H9 (cell line): ENCODE measurements around the gene FRMD4B. TPM values are rescaled to one million over a fixed set of nuclear protein-coding genes. Genes with fewer than 3 reads are reported as not detected.

Source experiments
- DNase-seq: peaks from one replicate; pipeline ENCODE4 v3.0.0-alpha.2; 2017
- H2AFZ ChIP-seq: one replicate; pipeline ENCODE4 v1.6.1; 2013; ENCODE audit warnings: mild to moderate bottlenecking, low read length, control low read depth, moderate library complexity
- H2AK5ac ChIP-seq: 2 replicates; pipeline ENCODE4 v1.6.1; 2013; ENCODE audit warnings: low read length, control low read depth, mixed read lengths; ENCODE audit not compliant: insufficient read length
- H2BK120ac ChIP-seq: one replicate; pipeline ENCODE4 v1.6.1; 2013; ENCODE audit warnings: low read depth, mild to moderate bottlenecking, low read length, control low read depth, inconsistent platforms; ENCODE audit not compliant: poor library complexity, severe bottlenecking
- H2BK12ac ChIP-seq: 2 replicates; pipeline ENCODE4 v1.6.1; 2013; ENCODE audit warnings: low read length, control low read depth, mixed read lengths, low read depth; ENCODE audit not compliant: insufficient read length
- H2BK15ac ChIP-seq: 2 replicates; pipeline ENCODE4 v1.6.1; 2013; ENCODE audit warnings: low read depth, low read length, control low read depth
- H2BK20ac ChIP-seq: one replicate; pipeline ENCODE4 v1.6.1; 2013; ENCODE audit warnings: low read depth, mild to moderate bottlenecking, low read length, control low read depth, inconsistent platforms; ENCODE audit not compliant: poor library complexity, severe bottlenecking
- H2BK5ac ChIP-seq: 2 replicates; pipeline ENCODE4 v1.6.1; 2013; ENCODE audit warnings: low read length, control low read depth, mixed read lengths; ENCODE audit not compliant: insufficient read length
- H3K14ac ChIP-seq: 2 replicates; pipeline ENCODE4 v1.6.1; 2013; ENCODE audit warnings: low read length, control low read depth; ENCODE audit not compliant: insufficient read depth
- H3K18ac ChIP-seq: 2 replicates; pipeline ENCODE4 v1.6.1; 2013; ENCODE audit warnings: low read depth, mild to moderate bottlenecking, mixed read lengths, low read length, control low read depth; ENCODE audit not compliant: insufficient read length
- H3K23ac ChIP-seq: 2 replicates; pipeline ENCODE4 v1.6.1; 2013; ENCODE audit warnings: low read length, control low read depth, mixed read lengths, low read depth; ENCODE audit not compliant: insufficient read length
- H3K23me2 ChIP-seq: 2 replicates; pipeline ENCODE4 v1.6.1; 2013; ENCODE audit warnings: low read depth, mild to moderate bottlenecking, mixed read lengths, low read length, control low read depth; ENCODE audit not compliant: insufficient read length, poor library complexity, severe bottlenecking
- H3K27ac ChIP-seq: 2 replicates; pipeline ENCODE4 v1.5.1; 2013; ENCODE audit warnings: low read length, control low read depth, mixed read lengths, low read depth; ENCODE audit not compliant: insufficient read length
- H3K27me3 ChIP-seq: 2 replicates; pipeline ENCODE4 v1.6.1; 2013; ENCODE audit warnings: low read length, control low read depth, inconsistent platforms; ENCODE audit not compliant: insufficient read depth
- H3K4ac ChIP-seq: 2 replicates; pipeline ENCODE4 v1.6.1; 2013; ENCODE audit warnings: low read depth, mild to moderate bottlenecking, control low read depth, inconsistent platforms, low read length, moderate library complexity
- H3K4me1 ChIP-seq: 2 replicates; pipeline ENCODE4 v1.6.1; 2013; ENCODE audit warnings: low read length, control low read depth, inconsistent platforms; ENCODE audit not compliant: insufficient read depth
- H3K4me2 ChIP-seq: 2 replicates; pipeline ENCODE4 v1.6.1; 2013; ENCODE audit warnings: low read length, control low read depth, mixed read lengths; ENCODE audit not compliant: insufficient read length, insufficient read depth
- H3K56ac ChIP-seq: 2 replicates; pipeline ENCODE4 v1.6.1; 2013; ENCODE audit warnings: low read depth, mild to moderate bottlenecking, mixed read lengths, low read length, control low read depth; ENCODE audit not compliant: insufficient read length
- H3K79me1 ChIP-seq: 2 replicates; pipeline ENCODE4 v1.6.1; 2013; ENCODE audit warnings: low read depth, mild to moderate bottlenecking, moderate library complexity, low read length, control low read depth, inconsistent platforms; ENCODE audit not compliant: insufficient read depth, poor library complexity, severe bottlenecking
- H3K79me2 ChIP-seq: 2 replicates; pipeline ENCODE4 v1.6.1; 2013; ENCODE audit warnings: low read length, control low read depth, inconsistent platforms; ENCODE audit not compliant: insufficient read depth
- H3K9ac ChIP-seq: 2 replicates; pipeline ENCODE4 v1.6.1; 2013; ENCODE audit warnings: low read length, control low read depth, mixed read lengths; ENCODE audit not compliant: insufficient read length; ENCODE audit errors: extremely low read depth
- H3K9me3 ChIP-seq: one replicate; pipeline ENCODE4 v1.6.1; 2013; ENCODE audit warnings: low read depth, low read length, inconsistent platforms; ENCODE audit not compliant: control insufficient read depth
- H3T11ph ChIP-seq: one replicate; pipeline ENCODE4 v1.6.1; 2013; ENCODE audit warnings: mild to moderate bottlenecking, low read length, control low read depth, inconsistent platforms
- H4K20me1 ChIP-seq: one replicate; pipeline ENCODE4 v1.6.1; 2013; ENCODE audit not compliant: control insufficient read depth, insufficient read length, insufficient read depth
- H4K5ac ChIP-seq: 2 replicates; pipeline ENCODE4 v1.6.1; 2013; ENCODE audit warnings: low read depth, mild to moderate bottlenecking, mixed read lengths, low read length, control low read depth; ENCODE audit not compliant: insufficient read length
- H4K8ac ChIP-seq: replicated peaks from 2 replicates; pipeline ENCODE4 v1.6.1; 2013; ENCODE audit warnings: low read length, control low read depth, mixed read lengths, low read depth; ENCODE audit not compliant: insufficient read length
- H4K91ac ChIP-seq: 2 replicates; pipeline ENCODE4 v1.6.1; 2013; ENCODE audit warnings: low read depth, mild to moderate bottlenecking, moderate library complexity, mixed read lengths, low read length, control low read depth; ENCODE audit not compliant: insufficient read length
- H3K27ac Mint-ChIP-seq, 3 experiments: 2 replicates in 2 of 3; 3 replicates in 1 of 3; pipeline ENCODE4 v1.8.0; 2020 to 2021; ENCODE audit warnings: mixed read lengths in 3 of 3, mild to moderate bottlenecking in 1 of 3, moderate library complexity in 1 of 3
- H3K27me3 Mint-ChIP-seq: 2 replicates; pipeline ENCODE4 v1.8.0; 2021; ENCODE audit warnings: low read depth, mild to moderate bottlenecking, moderate library complexity, mixed read lengths
- H3K36me3 Mint-ChIP-seq, 3 experiments: 2 replicates in 2 of 3; 3 replicates in 1 of 3; pipeline ENCODE4 v1.8.0; 2020 to 2021; ENCODE audit warnings: low read depth in 3 of 3, mixed read lengths in 3 of 3; ENCODE audit not compliant: insufficient read depth in 1 of 3
- H3K4me1 Mint-ChIP-seq, 2 experiments: 2 replicates each; pipeline ENCODE4 v1.8.0; 2020; ENCODE audit warnings: mixed read lengths in 2 of 2
- H3K4me3 Mint-ChIP-seq, 2 experiments: 2 replicates in 1 of 2; 3 replicates in 1 of 2; pipeline ENCODE4 v1.8.0; 2020 to 2021; ENCODE audit warnings: mild to moderate bottlenecking in 2 of 2, mixed read lengths in 2 of 2, moderate library complexity in 1 of 2
- H3K9me3 Mint-ChIP-seq, 2 experiments: 2 replicates in 1 of 2; 3 replicates in 1 of 2; pipeline ENCODE4 v1.8.0; 2020; ENCODE audit warnings: mild to moderate bottlenecking in 2 of 2, mixed read lengths in 2 of 2, moderate library complexity in 1 of 2
- WGBS: extraction: QIAGEN DNeasy Blood & Tissue Kit; methylation state at CpG from one replicate; pipeline ENCODE4 v1.1.7; 2013; ENCODE audit warnings: missing lambda C conversion rate, low lambda C conversion rate, mixed read lengths; ENCODE audit not compliant: insufficient read length; ENCODE audit errors: extremely low coverage; 5-methylcytosine and 5-hydroxymethylcytosine counted together
- total RNA-seq: library from RNA; stranded (reverse); gene quantifications from 2 replicates; pipeline ENCODE4 v1.2.1, GENCODE V29; 2021
- TF ChIP-seq, protein P1 (sequence below): fragments of 200-600 bp; sonication (generic); conservative IDR thresholded peaks from 3 replicates; pipeline ENCODE4 v1.8.0; 2021; ENCODE audit warnings: antibody characterized with exemption, mild to moderate bottlenecking

The FRMD4B gene
- total RNA-seq, 1 experiment from 2014 or later: 3.4 TPM

DNA sequence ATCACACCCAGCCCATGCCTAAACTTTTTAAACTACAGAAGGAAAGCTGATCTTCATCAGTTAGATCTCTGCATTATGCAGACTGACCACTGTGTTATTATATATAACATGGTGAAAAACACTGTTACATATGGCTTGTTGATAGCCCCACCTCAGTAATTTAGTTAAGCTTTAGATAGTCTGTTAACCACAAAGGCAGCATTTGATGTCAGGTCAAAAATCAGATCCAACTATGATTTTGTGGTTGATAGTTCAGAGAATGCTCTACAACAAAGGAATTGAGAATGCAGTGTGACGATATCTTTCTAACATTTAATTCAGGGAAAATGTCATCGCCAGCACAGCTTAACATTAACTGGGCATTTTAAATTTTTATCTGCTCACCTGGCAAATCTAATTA is 225.8 kb downstream of the FRMD4B start:
- Histone ChIP-seq H3K4ac (no peak overlapping the region), H2BK20ac (no peak overlapping the region), H3K9ac (no peak overlapping the region), H2BK15ac (no peak overlapping the region), H2BK120ac (no peak overlapping the region), H3K14ac (no peak overlapping the region), H4K20me1 (no peaks in the 10 kb centered on the region), H3K23ac (no peak overlapping the region), H3K4me2 (no peak overlapping the region), H3K79me1 (no peaks in the 10 kb centered on the region), H3K18ac (no peak overlapping the region), H2BK12ac (no peak overlapping the region), H4K8ac (no peak overlapping the region), H3K27me3 (no peaks in the 10 kb centered on the region), H2BK5ac (no peak overlapping the region), H3T11ph (no peak overlapping the region), H3K56ac (no peak overlapping the region), H2AK5ac (no peak overlapping the region), H3K23me2 (no peaks in the 10 kb centered on the region), H2AFZ (no peak overlapping the region), H3K9me3 (no peaks in the 10 kb centered on the region), H4K91ac (no peak overlapping the region), H3K79me2 (no peaks in the 10 kb centered on the region), H3K4me1 (no peaks in the 10 kb centered on the region), H4K5ac (no peak overlapping the region), H3K27ac (no peak overlapping the region)
- Mint-ChIP-seq H3K27ac (no peak overlapping the region), H3K36me3 (no peaks in the 10 kb centered on the region), H3K9me3 (no peaks in the 10 kb centered on the region), H3K4me3 (no peak overlapping the region), H3K27me3 (no peaks in the 10 kb centered on the region; the same call in 1 of the 2 replicates), H3K4me1 (peaks cover 12 to 15% of the 10 kb centered on the region in 2 experiments)
- no peak for DNase-seq
- WGBS: no CpG with 5 or more reads among the region's 2 CpGs
- TF ChIP-seq, protein P1, sequence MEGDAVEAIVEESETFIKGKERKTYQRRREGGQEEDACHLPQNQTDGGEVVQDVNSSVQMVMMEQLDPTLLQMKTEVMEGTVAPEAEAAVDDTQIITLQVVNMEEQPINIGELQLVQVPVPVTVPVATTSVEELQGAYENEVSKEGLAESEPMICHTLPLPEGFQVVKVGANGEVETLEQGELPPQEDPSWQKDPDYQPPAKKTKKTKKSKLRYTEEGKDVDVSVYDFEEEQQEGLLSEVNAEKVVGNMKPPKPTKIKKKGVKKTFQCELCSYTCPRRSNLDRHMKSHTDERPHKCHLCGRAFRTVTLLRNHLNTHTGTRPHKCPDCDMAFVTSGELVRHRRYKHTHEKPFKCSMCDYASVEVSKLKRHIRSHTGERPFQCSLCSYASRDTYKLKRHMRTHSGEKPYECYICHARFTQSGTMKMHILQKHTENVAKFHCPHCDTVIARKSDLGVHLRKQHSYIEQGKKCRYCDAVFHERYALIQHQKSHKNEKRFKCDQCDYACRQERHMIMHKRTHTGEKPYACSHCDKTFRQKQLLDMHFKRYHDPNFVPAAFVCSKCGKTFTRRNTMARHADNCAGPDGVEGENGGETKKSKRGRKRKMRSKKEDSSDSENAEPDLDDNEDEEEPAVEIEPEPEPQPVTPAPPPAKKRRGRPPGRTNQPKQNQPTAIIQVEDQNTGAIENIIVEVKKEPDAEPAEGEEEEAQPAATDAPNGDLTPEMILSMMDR: no peak
